GM12873 (cell line): Measurements from ENCODE around the gene COX7A2.

Source experiments
- TF ChIP-seq, protein P1 (sequence below): IDR thresholded peaks from 2 replicates; pipeline ENCODE4 v1.5.1; 2012; ENCODE audit warnings: low read depth, mild to moderate bottlenecking, moderate library complexity, low read length, control low read depth; ENCODE audit not compliant: insufficient read depth; ENCODE audit errors: missing control alignments

COX7A2 gene

DNA sequence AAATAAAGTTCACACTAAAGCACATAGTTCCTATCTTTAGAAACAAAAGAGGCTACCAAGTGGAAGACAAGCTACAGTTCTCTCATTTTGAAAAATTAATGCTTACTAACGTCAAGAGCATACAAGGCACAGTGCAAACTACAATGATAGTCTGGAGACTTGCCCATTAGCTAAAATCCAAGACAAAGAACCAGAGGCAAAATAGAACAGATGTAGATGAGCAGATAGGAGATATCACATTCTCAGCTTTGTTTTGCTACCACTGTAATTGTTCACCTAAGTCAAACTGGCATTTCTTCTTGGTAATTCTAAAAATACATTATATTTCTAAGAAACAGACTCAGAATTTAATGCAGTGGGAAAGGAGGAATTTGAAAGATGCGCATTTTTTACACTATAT, 35.8 kb upstream of the COX7A2 start:
- TF ChIP-seq, protein P1, sequence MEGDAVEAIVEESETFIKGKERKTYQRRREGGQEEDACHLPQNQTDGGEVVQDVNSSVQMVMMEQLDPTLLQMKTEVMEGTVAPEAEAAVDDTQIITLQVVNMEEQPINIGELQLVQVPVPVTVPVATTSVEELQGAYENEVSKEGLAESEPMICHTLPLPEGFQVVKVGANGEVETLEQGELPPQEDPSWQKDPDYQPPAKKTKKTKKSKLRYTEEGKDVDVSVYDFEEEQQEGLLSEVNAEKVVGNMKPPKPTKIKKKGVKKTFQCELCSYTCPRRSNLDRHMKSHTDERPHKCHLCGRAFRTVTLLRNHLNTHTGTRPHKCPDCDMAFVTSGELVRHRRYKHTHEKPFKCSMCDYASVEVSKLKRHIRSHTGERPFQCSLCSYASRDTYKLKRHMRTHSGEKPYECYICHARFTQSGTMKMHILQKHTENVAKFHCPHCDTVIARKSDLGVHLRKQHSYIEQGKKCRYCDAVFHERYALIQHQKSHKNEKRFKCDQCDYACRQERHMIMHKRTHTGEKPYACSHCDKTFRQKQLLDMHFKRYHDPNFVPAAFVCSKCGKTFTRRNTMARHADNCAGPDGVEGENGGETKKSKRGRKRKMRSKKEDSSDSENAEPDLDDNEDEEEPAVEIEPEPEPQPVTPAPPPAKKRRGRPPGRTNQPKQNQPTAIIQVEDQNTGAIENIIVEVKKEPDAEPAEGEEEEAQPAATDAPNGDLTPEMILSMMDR = no peak

DNA sequence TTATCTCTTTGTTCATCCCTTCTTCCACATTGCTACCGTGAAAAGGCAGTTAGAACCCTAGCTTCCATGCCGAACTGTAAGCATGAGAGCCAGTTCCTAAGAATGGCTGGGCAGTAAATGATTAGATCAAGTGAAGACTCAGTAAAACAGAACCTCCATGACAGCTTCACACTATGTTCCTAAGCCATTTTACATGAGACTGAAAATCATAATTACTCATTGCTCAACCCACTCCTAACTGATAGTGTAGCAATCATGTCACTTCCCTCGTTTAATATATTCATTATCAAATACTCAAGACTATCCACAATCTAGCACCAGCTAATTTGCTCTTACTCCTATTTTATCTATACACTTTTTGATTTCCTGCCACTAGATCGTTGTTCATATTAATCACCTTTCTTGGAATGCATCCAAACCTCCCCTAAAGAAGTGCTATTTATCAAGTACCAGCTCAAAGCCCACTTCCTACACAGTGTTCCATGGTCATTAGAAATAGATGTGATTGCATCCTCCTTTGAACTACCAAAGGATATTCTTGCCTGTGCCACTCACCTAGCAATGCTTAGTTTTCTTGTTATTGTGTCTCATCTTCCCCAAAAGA, 35.0 kb upstream of the COX7A2 start:
- TF ChIP-seq, protein P1 = no peak

DNA sequence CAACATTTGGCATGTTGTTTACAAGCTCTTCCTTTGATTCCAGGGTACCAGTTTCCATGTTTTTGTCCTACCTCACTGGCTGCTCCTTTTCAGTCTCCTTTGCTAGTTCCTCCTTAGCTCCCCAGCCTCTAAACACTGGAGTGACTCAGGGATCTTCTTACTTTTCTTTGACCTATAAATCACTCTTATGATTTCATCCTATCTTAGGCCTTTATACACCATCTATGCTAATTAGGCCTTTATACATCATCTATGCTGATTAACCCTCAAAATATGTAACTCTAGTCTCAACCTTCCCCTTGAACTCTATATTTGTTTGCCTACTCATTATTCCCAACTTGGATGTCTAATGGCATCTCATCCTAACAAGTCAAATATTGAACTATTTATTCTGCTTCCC, 31.5 kb upstream of the COX7A2 start:
- TF ChIP-seq, protein P1 = no peak

DNA sequence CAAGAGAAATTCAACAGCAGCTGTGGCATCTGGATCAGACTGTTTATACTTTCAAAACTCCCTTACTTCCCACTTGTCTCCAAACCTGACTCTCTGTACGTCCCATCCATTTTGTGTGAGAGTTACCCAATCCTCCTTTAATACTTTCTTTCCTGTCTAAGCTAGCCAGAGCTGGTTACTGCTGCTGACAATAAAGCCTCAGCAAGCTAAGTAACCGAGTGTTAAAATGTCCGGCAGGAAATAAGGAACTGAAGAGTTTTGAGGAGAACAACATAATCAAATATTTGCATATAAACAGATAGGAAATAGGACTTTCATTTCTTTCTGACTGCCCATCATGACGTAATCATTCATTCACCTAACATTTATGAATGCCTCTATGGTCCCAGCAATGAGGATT, 29.4 kb upstream of the COX7A2 start:
- TF ChIP-seq, protein P1 = no peak

DNA sequence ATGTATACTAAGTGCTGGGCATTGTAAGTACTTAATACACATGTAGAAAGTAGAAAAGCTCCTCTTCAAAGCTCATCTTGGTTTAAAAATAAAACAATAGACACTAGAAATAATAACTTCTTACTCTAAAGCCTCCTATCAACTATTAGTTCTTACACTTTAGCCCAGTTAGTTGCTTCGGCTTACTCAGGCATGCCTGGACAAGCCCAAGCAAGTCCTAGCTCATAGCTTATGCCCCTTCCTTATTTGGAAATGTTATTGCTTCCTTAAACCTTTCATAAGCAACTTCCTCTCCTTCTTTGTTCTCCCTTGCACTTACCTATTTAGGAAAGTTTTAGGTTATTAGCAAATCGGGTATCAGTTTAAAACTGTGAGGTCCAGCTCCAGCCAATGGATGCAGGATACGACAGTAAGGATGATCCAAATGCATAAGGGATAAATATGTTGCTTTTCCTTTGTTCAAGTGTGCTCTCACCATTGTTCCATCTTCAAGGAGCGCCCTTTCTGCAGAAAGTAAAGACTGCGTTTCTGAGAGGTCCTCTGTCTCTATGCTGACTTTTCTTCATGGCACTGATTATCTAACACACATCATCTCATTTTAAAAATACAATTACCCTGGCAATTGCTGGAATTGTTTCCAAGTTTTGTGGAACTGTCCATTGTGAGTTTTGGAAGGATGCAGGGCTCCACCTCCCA, 28.7 kb upstream of the COX7A2 start:
- TF ChIP-seq, protein P1 = no peak

DNA sequence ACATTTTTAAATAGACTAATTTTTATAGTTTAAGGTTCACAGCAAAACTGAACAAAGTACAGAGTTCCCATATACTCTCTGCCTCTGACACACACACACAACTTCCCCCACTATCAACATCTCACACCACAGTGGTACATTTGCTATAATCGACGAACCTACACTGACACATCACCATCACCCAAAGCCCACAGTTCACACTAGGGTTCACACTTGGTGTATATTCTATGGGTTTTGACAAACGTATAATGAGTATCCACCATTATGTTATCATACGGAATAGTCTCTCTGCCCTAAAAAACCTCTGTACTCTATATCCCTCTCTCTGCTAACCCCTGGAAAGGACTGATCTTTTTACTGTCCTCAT, 25.4 kb upstream of the COX7A2 start:
- TF ChIP-seq, protein P1 = no peak

DNA sequence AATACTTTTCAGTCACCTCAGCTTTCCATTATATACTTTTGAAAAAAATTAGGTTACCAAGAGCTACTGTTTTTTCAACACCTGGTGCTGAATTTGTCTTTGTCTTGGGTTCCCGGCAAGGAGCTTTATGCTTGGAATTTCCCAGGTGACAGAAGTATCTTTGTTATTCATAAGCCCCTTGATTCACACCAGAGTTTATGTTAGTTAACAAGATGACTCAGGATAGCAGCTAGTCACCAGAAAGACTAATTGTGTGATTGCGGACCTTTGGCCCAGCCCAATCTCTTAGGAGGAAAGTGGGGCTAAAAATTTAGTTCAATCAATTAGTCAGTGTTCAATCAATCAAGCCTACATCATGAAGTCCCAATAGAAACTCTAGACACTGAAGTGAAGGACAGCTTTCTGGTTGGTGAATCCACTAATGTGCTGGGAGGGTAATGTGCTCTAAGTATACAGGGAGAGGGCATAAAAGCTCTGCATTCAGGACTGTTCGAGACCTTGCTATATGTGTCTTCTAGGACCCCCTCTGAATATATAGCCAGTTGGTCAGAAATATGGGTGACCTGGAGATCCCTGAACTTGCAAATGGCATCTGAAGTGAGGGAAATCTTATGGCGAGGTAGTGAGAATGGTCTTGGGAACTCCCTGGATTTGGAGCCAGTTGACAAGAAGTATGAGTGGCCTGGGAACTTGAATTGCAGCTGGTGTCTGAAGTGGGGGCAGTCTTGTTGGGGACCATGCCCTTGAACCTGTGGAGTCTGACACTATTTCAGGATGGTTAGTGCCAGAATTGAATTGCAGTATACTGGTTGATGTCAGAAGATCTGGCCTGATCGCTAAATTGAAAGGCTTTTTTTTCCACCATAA, 24.8 kb upstream of the COX7A2 start:
- TF ChIP-seq, protein P1 = no peak
